Activated naive CD4-positive, alpha-beta T cell treated with anti-CD3 and anti-CD28 coated beads, Interleukin-2, amount 10 ng/mL, durations not matched to agents 7 days and 5 days (primary cell): ENCODE measurements around the gene CHRNB1.

Experiments used
- CTCF ChIA-PET: fragments of 350-600 bp; sonication (Branson Sonifier 250); formaldehyde crosslinking; loops from one replicate; lab custom pipeline; 2021; ENCODE audit warnings: antibody characterized with exemption; lab: Charles Lee
- DNase-seq: peaks from one replicate; pipeline ENCODE4 v3.0.0-alpha.2; 2020
- H3K27ac Mint-ChIP-seq: one replicate; pipeline ENCODE4 v1.8.0; 2021; ENCODE audit warnings: mild to moderate bottlenecking, moderate library complexity, mixed read lengths
- H3K27me3 Mint-ChIP-seq: one replicate; pipeline ENCODE4 v1.8.0; 2021; ENCODE audit warnings: mild to moderate bottlenecking, mixed read lengths
- H3K36me3 Mint-ChIP-seq: one replicate; pipeline ENCODE4 v1.8.0; 2021; ENCODE audit warnings: mixed read lengths
- H3K4me1 Mint-ChIP-seq: one replicate; pipeline ENCODE4 v1.8.0; 2021; ENCODE audit warnings: mixed read lengths
- H3K4me3 Mint-ChIP-seq: one replicate; pipeline ENCODE4 v1.8.0; 2021; ENCODE audit warnings: mild to moderate bottlenecking, moderate library complexity, mixed read lengths
- H3K9me3 Mint-ChIP-seq: one replicate; pipeline ENCODE4 v1.8.0; 2021; ENCODE audit warnings: mixed read lengths

Gene CHRNB1

GRCh38 chr17:7483255-7484066, 38.6 kb downstream of the CHRNB1 start:
- peaks cover 71% of the 10 kb centered on the region for H3K4me1 Mint-ChIP-seq
- no peaks in the 10 kb centered on the region for H3K27me3 Mint-ChIP-seq
- DNase-seq = peak; percentile 97
- peaks cover 27% of the 10 kb centered on the region for H3K36me3 Mint-ChIP-seq
- no peaks in the 10 kb centered on the region for H3K9me3 Mint-ChIP-seq
- peak overlapping the region; percentile 99 for H3K4me3 Mint-ChIP-seq
- H3K27ac Mint-ChIP-seq = peak overlapping the region; percentile 100
- CTCF ChIA-PET = interaction anchor here (3.9 kb wide), 1 partner anchor 47 kb away, joined by 19 read pairs; the partner anchor contains the start of gene TMEM102

- Mint-ChIP-seq H3K4me3 (peak within 1 kb of the TSS; percentile 99), H3K27me3 (no peaks in the 10 kb centered on the region), H3K36me3 (peaks cover 29% of the 10 kb centered on the region), H3K27ac (peak within 1 kb of the TSS; percentile 100), H3K9me3 (no peaks in the 10 kb centered on the region), H3K4me1 (peaks cover 75% of the 10 kb centered on the region)
- peak; percentile 96 for DNase-seq
- CTCF ChIA-PET = interaction anchor here (2.2 to 2.4 kb wide), 2 partner anchors 48 to 76 kb away, joined by 8 to 13 read pairs; no protein-coding TSS in a partner anchor
These were observed 39.4 kb downstream of the CHRNB1 start, which contains the start of gene POLR2A for GRCh38 chr17:7484067-7484918. Gene POLR2A, plus strand, starts transcription at chr17:7484366.

GRCh38 chr17:7484919-7485377, 40.1 kb downstream of the CHRNB1 start:
- peaks cover 28% of the 10 kb centered on the region for H3K36me3 Mint-ChIP-seq
- peak overlapping the region; percentile 99 for H3K4me3 Mint-ChIP-seq
- H3K27ac Mint-ChIP-seq = peak overlapping the region; percentile 100
- H3K27me3 Mint-ChIP-seq = no peaks in the 10 kb centered on the region
- CTCF ChIA-PET = interaction anchor here (2.2 to 2.4 kb wide), 2 partner anchors 49 to 76 kb away, joined by 8 to 13 read pairs; no protein-coding TSS in a partner anchor
- no peaks in the 10 kb centered on the region for H3K9me3 Mint-ChIP-seq
- no peak for DNase-seq
- peaks cover 77% of the 10 kb centered on the region for H3K4me1 Mint-ChIP-seq

- peaks cover 76% of the 10 kb centered on the region for H3K4me1 Mint-ChIP-seq
- peak overlapping the region; percentile 50 for H3K27ac Mint-ChIP-seq
- H3K9me3 Mint-ChIP-seq = no peaks in the 10 kb centered on the region
- no peaks in the 10 kb centered on the region for H3K27me3 Mint-ChIP-seq
- CTCF ChIA-PET = interaction anchor here (1.6 to 2.4 kb wide), 4 partner anchors 28 to 201 kb away, joined by 4 to 13 read pairs (median 6); partner anchors contain the start of genes TP53 and WRAP53
- DNase-seq = no peak
- peaks cover 29% of the 10 kb centered on the region for H3K36me3 Mint-ChIP-seq
- peak overlapping the region; percentile 99 for H3K4me3 Mint-ChIP-seq
These were observed 41.3 kb downstream of the CHRNB1 start for GRCh38 chr17:7486181-7486580.

- no peaks in the 10 kb centered on the region for H3K9me3 Mint-ChIP-seq
- no peak overlapping the region for H3K4me3 Mint-ChIP-seq
- H3K27me3 Mint-ChIP-seq = no peaks in the 10 kb centered on the region
- no peak for DNase-seq
- CTCF ChIA-PET = interaction anchor here (0.6 kb wide), 1 partner anchor 31 kb away, joined by 3 read pairs; no protein-coding TSS in a partner anchor
- H3K27ac Mint-ChIP-seq = no peak overlapping the region
- H3K36me3 Mint-ChIP-seq = peaks cover 44% of the 10 kb centered on the region
- H3K4me1 Mint-ChIP-seq = peaks cover 67% of the 10 kb centered on the region
These were observed 45.3 kb downstream of the CHRNB1 start for GRCh38 chr17:7490144-7490543.

GRCh38 chr17:7491583-7491982, 46.7 kb downstream of the CHRNB1 start:
- H3K27me3 Mint-ChIP-seq = no peaks in the 10 kb centered on the region
- H3K9me3 Mint-ChIP-seq = no peaks in the 10 kb centered on the region
- peaks cover 59% of the 10 kb centered on the region for H3K4me1 Mint-ChIP-seq
- peaks cover 49% of the 10 kb centered on the region for H3K36me3 Mint-ChIP-seq
- H3K4me3 Mint-ChIP-seq = no peak overlapping the region
- no peak for DNase-seq
- CTCF ChIA-PET = interaction anchor here (1.5 kb wide), 1 partner anchor 55 kb away, joined by 5 read pairs; no protein-coding TSS in a partner anchor
- H3K27ac Mint-ChIP-seq = peak overlapping the region; percentile 20

GRCh38 chr17:7493941-7494340, 49.1 kb downstream of the CHRNB1 start:
- Mint-ChIP-seq H3K9me3 (no peaks in the 10 kb centered on the region), H3K36me3 (peaks cover 58% of the 10 kb centered on the region), H3K4me1 (peaks cover 40% of the 10 kb centered on the region), H3K4me3 (no peak overlapping the region), H3K27me3 (no peaks in the 10 kb centered on the region), H3K27ac (no peak overlapping the region)
- no peak for DNase-seq
- CTCF ChIA-PET = interaction anchor here (1.0 to 1.2 kb wide), 2 partner anchors 9 to 66 kb away, joined by 5 read pairs; no protein-coding TSS in a partner anchor

GRCh38 chr17:7495906-7496434, 51.1 kb downstream of the CHRNB1 start:
- CTCF ChIA-PET = interaction anchor here (1.6 kb wide), 1 partner anchor 64 kb away, joined by 4 read pairs; no protein-coding TSS in a partner anchor
- H3K9me3 Mint-ChIP-seq = no peaks in the 10 kb centered on the region
- no peak for DNase-seq
- peaks cover 65% of the 10 kb centered on the region for H3K36me3 Mint-ChIP-seq
- peaks cover 25% of the 10 kb centered on the region for H3K4me1 Mint-ChIP-seq
- no peak overlapping the region for H3K27ac Mint-ChIP-seq
- H3K4me3 Mint-ChIP-seq = no peak overlapping the region
- no peaks in the 10 kb centered on the region for H3K27me3 Mint-ChIP-seq

GRCh38 chr17:7496470-7497183, 51.8 kb downstream of the CHRNB1 start:
- H3K27ac Mint-ChIP-seq = no peak overlapping the region
- peaks cover 22% of the 10 kb centered on the region for H3K4me1 Mint-ChIP-seq
- H3K4me3 Mint-ChIP-seq = no peak overlapping the region
- no peaks in the 10 kb centered on the region for H3K9me3 Mint-ChIP-seq
- CTCF ChIA-PET = interaction anchor here (1.6 kb wide), 1 partner anchor 64 kb away, joined by 4 read pairs; no protein-coding TSS in a partner anchor
- H3K27me3 Mint-ChIP-seq = no peaks in the 10 kb centered on the region
- peaks cover 69% of the 10 kb centered on the region for H3K36me3 Mint-ChIP-seq
- DNase-seq = no peak

- CTCF ChIA-PET = no interaction called here
- no peaks in the 10 kb centered on the region for H3K27me3 Mint-ChIP-seq
- no peaks in the 10 kb centered on the region for H3K9me3 Mint-ChIP-seq
- no peak for DNase-seq
- peaks cover 71% of the 10 kb centered on the region for H3K36me3 Mint-ChIP-seq
- H3K4me1 Mint-ChIP-seq = peaks cover 18% of the 10 kb centered on the region
- no peak overlapping the region for H3K27ac Mint-ChIP-seq
- no peak overlapping the region for H3K4me3 Mint-ChIP-seq
These were observed 52.4 kb downstream of the CHRNB1 start for GRCh38 chr17:7497228-7497627.

- Mint-ChIP-seq H3K27me3 (no peaks in the 10 kb centered on the region), H3K4me3 (no peak overlapping the region), H3K9me3 (no peaks in the 10 kb centered on the region), H3K4me1 (peaks cover 17% of the 10 kb centered on the region), H3K27ac (no peak overlapping the region), H3K36me3 (peaks cover 75% of the 10 kb centered on the region)
- DNase-seq = no peak
- CTCF ChIA-PET = no interaction called here
These were observed 52.8 kb downstream of the CHRNB1 start for GRCh38 chr17:7497636-7498035.

- peaks cover 5% of the 10 kb centered on the region for H3K4me1 Mint-ChIP-seq
- no peak overlapping the region for H3K27ac Mint-ChIP-seq
- no peak for DNase-seq
- H3K9me3 Mint-ChIP-seq = no peaks in the 10 kb centered on the region
- H3K4me3 Mint-ChIP-seq = no peak overlapping the region
- H3K36me3 Mint-ChIP-seq = peaks cover 79% of the 10 kb centered on the region
- CTCF ChIA-PET = interaction anchor here (0.7 to 0.9 kb wide), 2 partner anchors 106 to 144 kb away, joined by 3 to 5 read pairs; no protein-coding TSS in a partner anchor
- no peaks in the 10 kb centered on the region for H3K27me3 Mint-ChIP-seq
These were observed 54.3 kb downstream of the CHRNB1 start for GRCh38 chr17:7499161-7499560.

GRCh38 chr17:7501729-7502128, 56.9 kb downstream of the CHRNB1 start:
- CTCF ChIA-PET = interaction anchor here (1.3 to 1.9 kb wide), 2 partner anchors 58 to 65 kb away, joined by 3 to 6 read pairs; no protein-coding TSS in a partner anchor
- H3K36me3 Mint-ChIP-seq = peaks cover 74% of the 10 kb centered on the region

More at GRCh38 chr17:7501729-7502128, 56.9 kb downstream of the CHRNB1 start:
- H3K4me1 Mint-ChIP-seq = no peaks in the 10 kb centered on the region
- no peaks in the 10 kb centered on the region for H3K27me3 Mint-ChIP-seq
- H3K4me3 Mint-ChIP-seq = no peak overlapping the region
- DNase-seq = no peak
- H3K27ac Mint-ChIP-seq = no peak overlapping the region
- H3K9me3 Mint-ChIP-seq = no peaks in the 10 kb centered on the region
